HG03066 (cell line): ENCODE results near the gene RBP7.
A peak's percentile ranks its signal among the peaks of the same experiment; 100 is the strongest.
"Not testable (repeated sequence)": the region's sequence is repeated elsewhere in the genome, so short reads cannot be mapped to it uniquely, and the experiment has no call there.

Source experiments
- ATAC-seq: cut with Tn5 transposase; IDR thresholded peaks from one replicate; pipeline ENCODE4 v1.9.1; 2021; ENCODE audit warnings: low read depth; ENCODE audit not compliant: unreplicated experiment

RBP7 gene

DNA sequence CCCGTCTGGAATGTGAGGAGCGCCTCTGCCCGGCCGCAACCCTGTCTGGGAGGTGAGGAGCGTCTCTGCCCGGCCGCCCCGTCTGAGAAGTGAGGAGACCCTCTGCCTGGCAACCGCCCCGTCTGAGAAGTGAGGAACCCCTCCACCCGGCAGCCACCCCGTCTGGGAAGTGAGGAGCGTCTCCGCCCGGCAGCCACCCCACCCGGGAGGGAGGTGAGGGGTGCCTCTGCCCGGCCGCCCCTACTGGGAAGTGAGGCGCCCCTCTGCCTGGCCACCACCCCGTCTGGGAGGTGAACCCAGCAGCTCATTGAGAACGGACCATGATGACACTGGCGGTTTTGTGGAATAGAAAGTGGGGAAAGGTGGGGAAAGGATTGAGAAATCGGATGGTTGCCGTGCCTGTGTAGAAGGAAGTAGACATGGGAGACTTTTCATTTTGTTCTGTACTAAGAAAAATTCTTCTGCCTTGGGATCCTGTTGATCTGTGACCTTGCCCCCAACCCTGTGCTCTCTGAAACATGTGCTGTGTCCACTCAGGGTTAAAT lies 32.0 kb downstream of the RBP7 start:
- ATAC-seq: not testable (repeated sequence)

DNA sequence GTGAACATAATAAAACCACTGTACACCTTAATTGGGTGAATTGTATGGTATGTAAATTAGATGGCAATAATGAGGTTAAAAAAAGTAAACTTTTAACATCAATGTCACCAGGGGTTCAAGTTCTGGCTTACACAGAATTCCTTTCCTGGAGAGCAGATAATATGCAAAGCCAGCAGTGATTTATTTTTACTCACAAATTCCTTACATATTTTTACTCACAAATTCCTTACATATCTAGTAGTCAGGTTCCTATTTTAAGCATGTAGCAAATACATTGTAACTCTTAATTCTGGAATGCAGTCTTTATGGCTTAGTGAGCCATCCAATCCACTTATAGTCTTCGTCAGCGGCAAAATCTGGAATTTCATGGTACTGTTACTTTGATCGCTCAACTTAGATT lies 34.4 kb downstream of the RBP7 start:
- ATAC-seq: no peak

DNA sequence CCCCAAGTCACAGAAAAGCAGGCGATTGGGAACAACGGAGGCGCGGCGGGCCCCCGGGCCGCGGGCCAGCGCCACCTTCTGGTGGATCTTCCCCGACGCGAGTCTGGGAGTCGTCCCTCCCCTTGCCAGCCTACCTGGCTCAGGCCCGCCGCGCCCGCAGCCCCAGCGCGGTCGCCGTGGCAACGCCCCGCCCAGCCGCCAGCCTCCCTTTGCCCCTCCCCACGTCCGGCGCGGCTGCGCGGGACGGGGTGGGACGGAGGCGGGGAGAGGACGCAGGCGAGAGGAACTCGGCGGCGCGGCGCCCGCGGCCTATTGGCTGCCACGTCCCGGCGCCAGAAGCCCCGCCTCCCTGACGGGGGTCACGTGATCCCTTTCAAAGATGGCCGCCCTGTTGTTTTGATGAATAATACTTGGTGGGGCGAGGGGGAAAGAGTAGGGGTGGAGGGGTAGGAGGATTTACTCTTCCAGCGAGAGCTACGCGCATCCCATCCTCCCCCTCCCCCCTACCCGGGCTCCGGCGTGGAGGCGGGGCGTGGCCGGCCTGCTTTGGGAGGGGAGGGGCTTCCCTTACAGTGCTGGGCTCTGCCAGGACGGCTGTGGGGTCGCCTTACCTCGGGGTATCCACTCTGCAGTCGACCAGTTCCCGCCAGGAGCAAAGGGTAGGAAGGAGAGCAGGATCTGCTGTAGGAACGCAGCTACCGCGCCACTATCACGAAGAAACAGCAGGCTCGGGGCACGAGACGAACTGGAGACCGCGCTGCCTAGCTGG lies 35.7 kb downstream of the RBP7 start, which contains the start of gene UBE4B:
TSS of gene UBE4B (plus strand) at position 369 of the 769 bp plus-strand sequence. CDS start 713 bp downstream, outside the sequence.
- ATAC-seq: peak; percentile 89

DNA sequence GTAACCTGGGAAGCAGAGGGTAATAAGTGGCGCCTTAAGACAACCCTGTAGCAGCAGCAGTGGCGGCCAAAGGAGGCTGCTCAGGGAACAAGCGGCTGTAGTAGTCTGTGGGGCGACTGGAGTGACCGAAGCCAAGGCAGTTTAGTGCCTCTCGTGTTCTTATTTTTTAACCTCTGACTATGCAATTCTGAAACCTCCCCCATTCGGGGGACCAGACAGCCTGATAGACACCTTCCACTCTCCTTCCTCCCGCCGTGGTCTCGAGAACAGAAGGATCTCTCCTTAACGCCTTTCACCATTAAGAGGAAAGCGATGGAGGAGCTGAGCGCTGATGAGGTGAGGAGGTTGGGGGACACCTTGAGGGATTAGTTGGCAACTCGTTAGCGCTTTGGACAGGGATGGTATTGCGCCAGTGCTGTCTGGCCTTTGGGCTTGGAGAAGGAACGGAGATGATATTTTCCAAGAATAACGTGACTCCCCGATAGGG lies 36.4 kb downstream of the RBP7 start:
- peak; percentile 11 for ATAC-seq

DNA sequence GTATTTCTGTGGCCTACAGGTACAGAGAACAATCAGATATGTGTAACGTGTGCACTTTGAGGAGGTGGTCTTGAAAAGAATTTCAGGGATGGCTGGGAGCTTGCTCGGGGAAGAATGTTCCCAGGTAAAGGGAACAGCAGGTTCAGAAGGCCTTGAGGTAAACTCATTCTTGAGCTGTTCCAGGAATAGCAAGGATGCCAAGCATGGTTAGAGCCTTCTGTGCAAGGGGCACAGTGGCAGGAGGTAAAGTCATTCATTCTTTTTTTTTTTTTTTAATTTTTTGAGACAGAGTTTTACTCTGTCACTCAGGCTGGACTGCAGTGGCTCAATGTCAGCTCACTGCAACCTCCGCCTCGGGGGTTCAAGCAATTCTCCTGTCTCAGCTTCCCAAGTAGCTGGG lies 45.7 kb downstream of the RBP7 start:
- ATAC-seq: no peak

DNA sequence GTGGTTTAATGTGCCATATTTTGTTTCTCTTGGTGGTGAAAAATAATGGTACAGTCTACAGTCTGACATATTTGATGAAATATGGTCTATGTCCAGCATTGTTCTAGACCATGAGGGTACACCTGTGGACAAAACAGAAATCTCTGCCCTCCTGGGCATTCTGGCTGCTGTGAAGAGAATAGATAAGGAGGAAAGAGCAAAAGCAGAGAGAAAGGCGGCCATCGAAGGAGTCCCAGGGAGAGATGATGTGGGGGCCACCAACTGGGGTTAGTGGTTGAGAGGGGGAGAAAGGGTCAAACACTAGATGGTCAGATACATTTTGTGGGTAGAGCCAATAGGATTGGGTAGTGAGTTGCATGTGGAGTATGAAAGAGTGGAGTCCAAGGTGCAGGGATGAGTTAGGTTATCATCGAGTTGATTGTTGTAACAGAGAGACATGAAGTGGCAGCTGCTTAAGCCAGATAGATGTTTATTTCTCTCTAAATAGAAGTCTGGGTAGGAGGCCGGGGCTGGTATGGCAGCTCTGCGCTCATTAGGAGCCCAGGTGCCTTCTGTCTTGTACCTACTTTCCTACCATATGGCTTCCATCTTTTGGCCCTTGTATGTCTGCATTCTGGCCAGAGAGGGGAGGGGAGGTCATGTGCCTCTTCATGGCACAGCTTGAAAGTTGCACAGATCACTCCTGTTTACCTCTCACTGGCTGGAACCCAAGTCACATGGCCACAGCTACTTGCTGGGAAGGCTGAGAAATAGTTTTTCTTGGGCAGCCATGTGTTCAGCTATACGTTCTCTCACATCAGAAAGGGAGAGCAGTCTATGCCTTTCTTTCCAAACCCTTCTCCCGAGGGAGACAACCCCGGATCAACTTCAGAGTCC lies 48.7 kb downstream of the RBP7 start:
- no peak for ATAC-seq

DNA sequence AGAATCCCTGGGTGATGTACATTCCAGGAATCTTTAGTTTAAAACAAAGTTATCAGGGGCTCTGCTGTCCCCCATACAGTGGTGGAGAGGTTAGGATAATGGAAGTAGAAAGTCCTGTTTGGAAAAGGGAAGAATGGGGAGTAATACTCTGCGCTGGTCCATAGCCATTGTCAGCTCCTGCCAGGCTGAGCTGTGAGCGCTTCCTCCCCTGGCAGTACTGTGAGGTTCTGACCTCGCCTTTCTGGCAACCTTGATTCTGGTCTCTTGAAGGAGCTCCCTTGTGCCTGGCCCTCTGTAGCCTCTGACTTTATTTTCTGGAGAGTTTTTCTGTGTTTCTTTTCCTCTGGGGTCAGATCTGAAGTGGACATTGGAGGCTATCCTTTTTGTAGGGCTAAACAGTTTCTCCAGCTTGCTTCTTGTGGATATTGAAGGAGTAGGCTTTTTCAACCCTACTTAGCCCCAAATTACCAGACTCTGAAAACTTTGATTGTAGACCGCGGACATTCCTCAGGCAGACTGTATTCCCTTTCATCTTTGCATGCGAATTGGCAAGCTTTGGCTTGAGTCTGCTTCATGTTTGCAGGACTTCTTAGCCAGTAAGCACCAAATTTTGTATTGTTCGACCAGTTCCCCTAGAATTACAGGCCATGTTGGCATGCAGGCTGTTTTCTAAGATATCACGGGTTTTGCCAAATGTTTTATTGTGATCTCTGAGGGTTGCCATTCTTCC lies 49.5 kb downstream of the RBP7 start:
- no peak for ATAC-seq

DNA sequence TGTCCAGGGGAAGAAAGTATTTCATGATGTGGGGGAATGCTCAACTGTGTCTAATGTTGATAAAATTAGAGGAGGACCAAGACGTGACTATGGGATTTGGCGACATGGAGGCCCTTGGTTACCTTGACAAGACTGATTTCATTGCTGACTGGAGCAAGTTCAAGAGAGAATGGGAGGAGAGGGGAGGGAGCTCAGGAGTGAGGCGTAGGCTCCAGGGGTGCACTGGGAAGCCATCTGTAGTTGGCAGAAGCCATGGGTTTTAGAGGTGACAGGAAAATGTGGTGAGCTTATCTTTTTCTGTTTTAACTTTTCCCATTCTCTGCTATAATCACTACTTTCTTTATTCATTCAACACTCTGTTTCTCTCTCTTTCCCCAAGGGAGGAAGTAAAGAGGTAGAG lies 51.6 kb downstream of the RBP7 start:
- ATAC-seq: no peak

DNA sequence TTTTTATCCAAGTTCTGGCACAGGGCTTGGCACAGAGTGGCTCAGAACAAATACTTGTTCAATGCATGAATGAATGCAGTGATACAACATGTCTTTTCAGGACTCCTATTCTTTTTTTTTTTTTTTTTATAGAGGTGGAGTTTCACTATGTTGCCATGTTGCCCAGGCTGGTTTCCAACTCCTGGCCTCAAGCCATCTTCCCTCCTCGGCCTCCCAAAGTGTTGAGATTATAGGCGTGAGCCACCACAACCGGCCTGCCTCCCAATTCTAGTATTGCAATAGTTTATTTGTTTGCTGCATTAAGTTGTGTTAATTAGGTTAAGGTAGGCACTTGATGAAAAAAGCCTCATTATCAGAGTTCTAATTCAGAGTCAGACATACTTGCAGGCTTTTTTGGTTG lies 53.6 kb downstream of the RBP7 start:
- no peak for ATAC-seq

DNA sequence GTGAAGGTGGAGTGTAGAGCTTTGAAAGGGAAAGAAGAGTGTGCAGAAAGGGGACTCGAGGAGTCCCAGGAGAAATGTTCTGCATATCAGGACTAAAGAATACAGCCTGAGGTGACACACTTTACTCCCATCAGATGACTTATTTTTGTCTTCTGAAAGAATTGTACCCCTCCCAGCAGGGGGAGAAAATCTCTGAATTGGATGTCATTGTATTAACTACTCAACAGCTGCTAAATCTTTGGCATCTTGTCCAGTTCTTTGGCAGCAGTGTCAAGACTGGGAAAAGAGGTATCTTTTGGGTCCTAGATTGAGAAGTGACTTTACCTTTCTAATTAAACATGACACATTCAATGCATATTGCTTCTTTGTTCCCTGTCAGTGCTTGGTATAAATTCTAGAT lies 54.6 kb downstream of the RBP7 start:
- no peak for ATAC-seq

DNA sequence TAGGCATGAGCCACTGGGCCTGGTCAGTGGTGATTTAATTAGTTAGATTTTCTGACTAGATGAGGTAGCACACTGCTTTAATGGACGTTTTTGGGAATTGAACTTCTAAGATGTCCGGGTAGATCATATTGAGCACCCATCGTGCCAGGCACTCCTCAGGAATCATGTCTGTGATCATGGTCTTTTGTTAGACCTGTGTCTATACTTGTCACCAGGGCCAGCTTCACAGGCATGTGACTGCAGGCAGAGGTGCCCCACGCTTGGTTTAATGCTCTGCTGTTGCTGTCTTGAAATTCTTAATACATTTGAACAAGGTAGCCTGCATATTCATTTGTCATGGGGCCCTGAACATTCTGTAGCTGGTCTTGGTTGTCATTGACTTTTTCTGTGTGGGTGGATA lies 55.3 kb downstream of the RBP7 start:
- ATAC-seq: no peak

DNA sequence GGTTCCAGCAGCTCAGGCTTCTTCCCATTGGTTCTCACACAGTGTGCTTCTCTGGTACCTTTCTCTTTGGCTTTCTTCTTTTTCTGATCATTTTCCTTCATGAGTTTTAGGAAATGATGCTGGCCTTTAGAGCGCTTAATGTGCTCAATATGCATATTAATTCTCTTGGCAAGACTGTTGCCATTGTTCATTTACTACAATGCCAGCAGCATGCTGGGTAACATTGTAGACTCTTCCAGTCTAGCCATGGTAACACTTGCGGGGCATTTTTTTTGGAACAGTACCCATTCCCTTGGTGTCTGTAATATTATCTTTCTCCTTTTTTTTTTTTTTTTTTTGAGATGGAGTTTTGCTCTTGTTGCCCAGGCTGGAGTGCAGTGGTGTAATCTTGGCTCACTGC lies 57.4 kb downstream of the RBP7 start:
- no peak for ATAC-seq

DNA sequence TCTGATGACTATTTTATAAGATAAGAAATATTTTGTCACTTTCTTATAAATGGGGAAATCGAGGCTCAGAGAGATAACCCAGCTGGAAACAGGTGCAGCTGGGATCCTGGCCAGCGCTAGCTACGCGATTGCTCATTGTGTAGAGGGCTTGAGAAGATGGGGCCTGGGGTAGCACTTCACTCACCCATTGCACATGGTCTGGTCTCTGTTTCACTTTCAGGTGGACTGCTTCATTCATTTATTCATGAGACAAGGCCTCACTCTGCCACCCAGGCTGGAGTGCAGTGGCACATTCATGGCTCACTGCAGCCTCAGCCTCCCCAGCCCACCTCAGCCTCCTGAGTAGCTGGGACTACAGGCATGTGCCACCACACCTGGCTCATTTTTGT lies 59.6 kb downstream of the RBP7 start:
- no peak for ATAC-seq

DNA sequence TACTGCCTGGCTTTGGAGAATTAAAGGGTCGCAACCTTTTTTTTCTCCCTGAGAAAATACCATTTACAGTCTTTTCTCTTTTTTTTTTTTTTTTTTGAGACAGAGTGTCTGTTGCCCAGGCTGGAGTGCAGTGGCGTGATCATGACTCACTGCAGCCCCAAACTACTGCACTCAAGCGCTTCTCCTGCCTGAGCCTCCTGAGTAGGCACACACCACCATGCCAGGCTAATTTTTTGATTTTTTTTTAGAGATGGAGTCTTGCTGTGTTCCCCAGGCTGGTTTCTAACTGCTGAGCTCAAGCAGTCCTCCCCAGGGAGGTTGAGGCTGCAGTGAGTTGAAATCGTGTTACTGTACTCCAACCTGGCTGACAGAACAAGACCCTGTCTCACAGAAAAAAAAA lies 60.3 kb downstream of the RBP7 start:
- ATAC-seq: no peak

DNA sequence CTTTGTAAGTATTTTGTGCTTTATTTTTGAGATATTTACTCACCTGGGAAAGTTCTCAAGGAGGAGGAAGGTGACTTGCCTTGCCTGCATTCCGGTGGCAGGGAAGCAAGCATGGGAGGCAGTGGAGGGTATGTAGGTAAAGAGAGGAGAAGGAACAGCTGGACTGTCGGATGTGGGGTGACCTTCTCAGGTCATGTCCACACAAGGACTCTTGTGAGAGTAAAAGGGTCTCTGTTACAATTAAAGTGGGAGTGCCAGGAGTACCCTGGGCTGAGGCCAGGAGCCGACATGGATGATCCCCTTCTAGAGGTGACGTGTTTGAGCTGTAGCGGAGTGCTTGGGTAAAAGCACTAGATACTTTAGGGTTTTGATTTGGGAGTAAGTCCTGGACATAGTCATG lies 60.8 kb downstream of the RBP7 start:
- no peak for ATAC-seq

DNA sequence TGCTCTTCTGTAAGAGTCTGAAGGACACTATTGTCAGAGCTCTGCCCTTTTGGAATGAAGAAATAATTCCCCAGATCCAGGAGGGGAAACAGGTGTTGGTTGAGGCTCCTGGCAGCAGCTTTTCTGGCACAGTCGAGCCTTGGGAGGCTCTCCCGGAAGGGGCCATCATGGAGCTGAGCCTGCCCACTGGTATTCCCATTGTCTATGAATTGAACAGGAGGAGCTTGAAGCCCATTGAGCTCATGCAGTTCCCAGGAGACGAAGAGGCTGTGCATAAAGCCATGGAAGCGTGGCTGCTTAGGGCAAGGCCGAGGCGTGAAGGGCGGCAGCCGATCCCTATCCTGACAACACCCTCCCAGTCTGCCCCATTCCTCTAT lies 62.3 kb downstream of the RBP7 start:
- no peak for ATAC-seq

DNA sequence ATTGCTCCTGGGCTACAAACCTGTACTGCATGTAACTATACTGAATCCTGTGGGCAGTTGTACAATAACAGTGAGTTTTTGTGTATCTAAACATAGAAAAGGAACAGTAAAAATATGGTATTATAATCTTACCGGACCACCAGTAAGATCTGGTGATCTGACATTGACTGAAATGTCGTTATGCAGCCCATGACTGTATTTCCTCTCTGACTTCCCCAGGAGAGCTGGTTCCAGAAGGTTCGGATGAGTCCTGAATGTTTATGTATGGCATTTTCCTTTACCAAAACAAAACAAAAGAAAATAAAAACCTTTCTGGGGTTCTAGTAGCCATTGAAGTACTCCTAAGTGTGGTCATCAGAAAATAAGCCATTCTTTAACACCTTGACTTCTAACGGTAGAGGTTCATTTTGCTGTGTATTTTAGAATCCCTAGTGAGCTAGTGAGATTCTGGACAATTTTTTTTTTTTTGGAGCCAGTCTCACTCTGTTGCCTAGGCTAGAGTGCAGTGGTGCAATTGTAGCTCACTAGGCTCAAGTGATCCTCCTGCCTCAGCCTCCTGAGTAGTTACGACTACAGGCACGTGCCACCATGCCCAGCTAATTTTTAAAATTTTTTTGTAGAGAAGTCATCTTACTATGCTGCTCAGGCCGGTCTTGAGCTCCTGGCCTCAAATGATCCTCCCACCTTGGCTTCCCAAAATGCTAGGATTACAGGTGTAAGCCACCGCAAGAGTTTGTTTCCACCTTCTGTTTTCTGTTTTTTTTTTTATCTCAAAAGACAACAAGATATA lies 63.5 kb downstream of the RBP7 start:
- no peak for ATAC-seq

DNA sequence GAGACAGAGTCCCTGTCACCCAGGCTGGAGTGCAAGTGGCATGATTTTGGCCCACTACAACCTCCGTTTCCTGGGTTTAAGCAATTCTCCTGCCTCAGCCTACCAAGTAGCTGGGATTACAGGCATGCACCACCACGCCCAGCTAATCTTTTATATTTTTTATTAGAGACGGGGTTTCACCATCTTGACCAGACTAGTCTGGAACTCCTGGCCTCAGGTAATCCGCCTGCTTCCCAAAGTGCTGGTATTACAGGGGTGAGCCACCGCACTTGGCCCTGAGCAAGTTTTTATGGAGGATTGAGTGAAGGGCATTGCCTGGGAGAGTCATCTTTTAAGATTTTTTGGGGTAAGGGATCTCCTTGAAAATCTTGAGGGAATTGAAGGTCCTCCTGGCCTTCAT lies 64.2 kb downstream of the RBP7 start:
- no peak for ATAC-seq

DNA sequence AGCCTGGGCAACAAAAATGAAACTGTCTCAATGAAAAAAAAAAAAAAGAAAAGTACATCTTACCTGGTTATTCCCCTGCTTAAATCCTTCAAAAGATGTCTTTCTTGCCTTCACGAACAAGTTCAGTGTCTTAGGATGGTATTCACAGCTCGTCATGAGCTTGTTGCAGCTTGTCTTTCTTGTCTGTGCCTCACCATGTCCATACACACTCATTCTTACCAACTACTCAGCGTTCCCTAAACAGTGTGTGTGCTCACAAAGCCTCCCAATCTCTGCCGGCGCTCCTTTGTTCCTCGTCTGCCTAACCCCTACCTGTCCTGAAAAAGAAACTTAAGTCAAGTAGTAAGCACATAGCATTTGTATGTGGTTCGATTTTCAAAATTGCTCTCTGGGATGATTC lies 66.8 kb downstream of the RBP7 start:
- ATAC-seq: no peak
